ENCODE measurements around the gene MICAL2.
"Not testable (repeated sequence)": the region's sequence is repeated elsewhere in the genome, so short reads cannot be mapped to it uniquely, and the experiment has no call there.

Gene MICAL2

DNA sequence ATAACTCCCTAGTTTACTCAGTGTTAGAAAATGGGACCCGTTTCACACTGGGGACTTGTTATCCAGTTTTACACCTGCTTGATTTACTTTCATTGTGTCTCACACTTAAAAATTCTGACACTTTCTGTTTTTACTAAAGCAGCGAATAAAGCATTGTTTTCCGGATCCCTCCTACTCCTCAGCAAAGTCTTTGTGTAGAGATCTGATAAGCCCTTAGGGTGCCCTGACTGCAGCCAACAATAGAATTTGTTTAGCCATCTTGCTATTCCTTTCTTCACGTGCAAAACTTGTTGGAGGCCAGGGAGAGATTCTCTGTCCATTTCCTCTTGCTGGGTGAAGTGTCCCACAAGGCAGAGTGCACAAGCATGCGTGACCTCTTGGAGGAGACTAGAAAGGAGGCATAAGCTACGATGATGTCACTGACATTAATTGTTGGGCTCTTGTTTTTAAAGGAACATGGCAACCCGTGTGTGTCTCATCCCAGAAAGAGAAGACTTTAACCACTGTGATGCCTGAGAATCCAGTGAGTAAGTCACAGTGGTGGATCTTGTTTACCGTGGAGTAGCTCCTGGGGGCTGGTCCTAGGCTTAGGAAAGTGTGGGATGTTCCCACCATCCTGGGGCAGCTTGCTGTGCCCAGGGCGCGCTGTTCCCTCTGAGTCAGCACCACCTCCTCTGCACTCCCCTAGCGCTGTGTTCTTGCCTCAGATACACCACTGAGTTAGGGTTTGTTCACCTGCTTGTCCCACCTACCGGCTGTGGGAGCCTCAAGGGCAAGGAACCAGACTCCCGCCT lies 27.7 kb downstream of the MICAL2 start:
- DNase-seq = no peak

DNA sequence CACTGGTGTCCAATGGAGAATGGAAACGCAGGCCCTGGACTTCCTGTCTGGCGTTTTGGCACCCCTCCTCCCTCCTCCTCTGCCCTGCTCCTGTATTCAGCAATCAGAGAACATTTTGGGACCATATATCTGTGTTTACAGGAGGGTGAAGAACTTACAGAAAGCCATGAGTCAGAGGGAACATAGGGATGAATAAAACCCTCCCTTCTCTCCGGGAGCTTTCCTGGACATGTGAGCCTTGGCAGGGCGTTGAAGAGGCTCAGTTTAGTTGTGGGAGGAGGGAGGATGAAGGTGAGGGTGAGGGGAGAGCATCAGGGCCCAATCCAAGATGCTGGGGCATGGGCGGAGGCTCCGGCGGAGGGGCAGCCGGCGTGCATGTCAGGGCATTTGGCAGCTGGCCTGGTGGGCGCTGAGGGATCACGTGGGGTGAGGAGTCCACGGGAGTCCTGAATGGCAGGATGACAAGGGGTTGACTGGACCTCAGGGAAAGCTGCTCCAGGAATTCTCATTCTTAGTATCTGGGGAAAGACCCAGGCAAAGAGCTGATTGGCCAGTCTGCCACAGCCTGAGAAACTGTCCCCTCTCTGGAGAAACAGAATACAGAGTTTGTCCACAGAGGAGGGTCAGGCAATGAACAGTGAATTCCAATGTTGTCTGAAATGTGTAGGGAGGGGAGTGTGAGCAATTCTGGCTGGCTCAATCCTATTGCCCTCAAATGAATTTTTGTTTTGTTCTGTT lies 28.9 kb downstream of the MICAL2 start:
- no peak for DNase-seq

- no peak for DNase-seq
Observed at GRCh38 chr11:12140186-12140793, 29.9 kb downstream of the MICAL2 start.

DNA sequence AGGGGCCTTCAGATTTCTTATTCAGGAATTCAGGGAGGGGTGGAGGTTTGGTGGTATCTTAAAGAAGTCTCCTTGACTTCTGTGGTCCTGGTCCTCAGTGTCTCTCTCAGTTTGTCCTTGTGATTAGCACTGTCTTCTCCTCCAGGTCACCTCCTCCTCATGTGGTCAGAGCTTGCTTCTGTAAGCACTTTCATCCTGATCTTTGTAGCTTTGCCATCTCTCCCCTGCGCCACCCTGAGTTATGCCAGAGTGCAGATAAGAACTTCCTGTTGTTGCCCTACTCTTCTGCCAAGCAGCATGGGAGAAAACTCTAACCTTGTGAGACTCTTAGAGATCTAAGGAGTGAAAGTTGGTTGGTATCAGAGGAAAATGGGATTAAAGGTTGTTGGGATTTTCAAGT lies 30.9 kb downstream of the MICAL2 start:
- DNase-seq = peak; percentile 40

DNA sequence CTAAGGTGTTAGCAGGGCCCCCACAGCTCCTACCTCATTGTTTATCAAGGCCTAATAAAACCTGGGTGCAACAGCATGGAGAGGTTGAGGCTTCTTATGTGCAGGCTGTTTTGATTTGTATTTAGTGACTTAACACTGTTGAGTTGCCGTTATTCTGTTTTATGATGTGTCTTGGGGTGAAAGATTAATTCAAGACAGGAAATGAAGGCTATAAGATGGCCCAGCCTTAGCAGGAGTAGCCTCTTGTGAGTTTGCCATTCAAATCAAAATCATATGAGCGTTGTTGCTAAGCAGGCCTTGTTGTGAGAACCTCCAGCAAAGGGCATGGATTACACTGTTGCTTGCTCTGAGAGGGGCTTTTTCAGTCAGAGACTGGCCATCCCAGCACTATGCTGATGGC lies 31.8 kb downstream of the MICAL2 start:
- DNase-seq = no peak

- DNase-seq = no peak
Observed at GRCh38 chr11:12142909-12143308, 32.5 kb downstream of the MICAL2 start.

DNA sequence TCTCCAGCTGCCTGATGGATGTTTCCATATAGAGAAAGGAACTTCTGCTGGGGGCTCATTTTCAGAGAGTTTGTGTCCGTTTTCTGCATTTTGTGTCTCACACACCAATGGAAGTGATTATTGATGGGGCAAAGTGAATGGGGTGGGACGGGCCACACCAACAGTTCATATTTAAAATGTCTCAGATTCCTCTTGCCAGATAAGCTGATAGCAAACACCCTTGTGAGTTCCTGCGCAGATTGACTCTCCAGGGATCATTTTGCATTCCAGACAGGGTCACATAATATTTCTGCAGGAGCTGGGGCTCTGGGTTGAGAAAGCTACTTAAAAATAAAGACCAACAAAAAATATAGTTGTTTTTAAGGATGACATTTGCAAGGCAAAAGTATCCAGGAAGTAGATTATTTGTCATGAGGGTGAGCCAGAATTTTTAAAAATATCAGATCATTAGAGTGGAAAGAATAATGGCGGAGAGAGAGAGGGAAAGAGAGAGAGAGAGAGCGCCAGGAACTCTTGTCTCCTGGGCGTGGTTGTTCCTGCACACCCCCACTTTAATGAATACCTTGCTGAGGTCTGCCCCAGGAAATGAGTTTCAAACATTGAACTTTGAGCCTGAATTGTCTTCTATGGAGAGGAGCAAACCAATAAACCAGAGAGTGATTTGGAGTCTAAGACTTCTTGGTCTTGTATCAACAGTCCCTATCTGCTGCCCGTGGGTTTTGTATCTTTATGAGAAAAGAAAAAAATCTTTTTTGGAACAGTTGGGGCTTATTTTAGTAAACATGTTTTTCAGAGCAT lies 33.3 kb downstream of the MICAL2 start:
- DNase-seq = no peak

DNA sequence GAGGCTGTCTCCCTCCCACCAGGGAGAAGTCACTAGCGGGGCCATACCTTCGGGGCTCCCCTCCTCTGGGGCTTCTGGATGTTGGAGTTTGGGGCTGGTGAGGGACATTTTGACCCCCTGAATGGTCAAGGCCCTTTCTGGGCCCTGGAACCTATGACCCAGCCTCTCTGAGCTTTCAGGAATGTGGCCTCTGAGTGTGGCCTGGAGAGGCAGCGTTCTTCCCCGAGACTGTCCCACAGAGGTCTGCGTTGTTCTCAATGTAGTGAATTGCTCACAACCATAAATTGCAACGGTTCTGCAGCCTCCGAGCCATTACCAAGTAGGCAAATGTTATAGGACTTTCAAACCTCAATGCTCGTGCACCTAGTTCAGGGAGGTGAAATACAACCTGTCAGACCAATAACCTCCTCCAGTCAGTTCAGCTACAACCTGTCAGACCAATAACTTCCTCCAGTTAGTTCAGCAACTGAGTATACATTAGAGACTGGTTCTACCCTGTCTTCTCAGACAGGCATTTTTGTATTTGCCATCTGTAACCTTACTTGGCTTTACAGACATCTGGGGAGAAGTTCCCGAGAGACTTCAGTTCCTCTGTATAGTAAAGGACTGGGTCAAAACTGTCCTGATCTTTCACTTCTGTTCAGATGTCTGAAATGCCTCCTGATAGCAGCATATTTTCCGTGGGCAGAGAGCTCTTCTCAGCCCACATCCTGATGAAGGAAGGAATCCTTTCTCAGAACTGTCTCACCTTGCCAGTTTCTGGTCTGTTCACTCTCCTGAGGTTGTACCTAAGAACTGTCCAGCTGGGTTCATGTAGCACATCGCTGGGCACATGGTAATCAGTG lies 34.2 kb downstream of the MICAL2 start:
- DNase-seq = no peak

- not testable (repeated sequence) for DNase-seq
Observed at GRCh38 chr11:12146678-12147077, 36.3 kb downstream of the MICAL2 start.

DNA sequence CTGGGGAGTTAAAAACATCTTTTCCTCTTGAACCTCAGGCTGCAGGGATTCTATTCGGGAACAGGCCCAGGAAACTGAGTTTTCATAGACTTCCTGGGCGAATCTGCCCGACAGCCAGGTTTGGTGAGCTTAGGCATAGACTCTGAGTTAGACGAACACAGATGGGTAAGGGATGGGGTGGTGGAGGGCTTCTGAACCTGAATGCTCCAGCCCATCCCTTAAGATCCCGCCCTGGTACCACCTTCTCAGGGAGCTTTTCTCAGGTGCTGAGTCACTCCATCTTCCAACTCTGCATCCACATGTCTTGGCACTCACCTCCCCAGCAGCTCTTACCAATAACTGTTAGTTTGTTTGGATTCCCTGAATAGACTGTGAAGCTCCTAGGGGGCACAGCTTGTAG lies 37.4 kb downstream of the MICAL2 start:
- no peak for DNase-seq

DNA sequence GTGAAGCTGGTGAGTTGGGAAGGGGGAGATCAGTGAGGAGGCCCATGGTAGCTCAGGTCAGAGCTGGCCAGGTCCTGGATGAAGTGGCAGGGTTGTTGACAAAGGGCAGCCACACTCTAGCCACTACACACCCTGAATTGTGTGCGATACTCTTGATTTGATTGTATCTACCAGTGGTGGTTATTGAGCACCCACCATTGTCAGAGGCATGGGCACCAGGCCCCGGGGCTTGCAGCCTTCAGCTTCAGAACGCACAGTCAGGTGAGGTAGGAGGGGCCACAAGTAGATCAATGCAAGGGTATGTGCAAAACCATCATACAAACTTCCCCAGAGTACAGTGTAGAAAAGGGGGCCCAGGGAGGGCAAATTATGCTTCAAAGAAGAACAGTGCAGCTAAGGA lies 38.1 kb downstream of the MICAL2 start:
- no peak for DNase-seq

- no peak for DNase-seq
Observed at GRCh38 chr11:12148882-12149281, 38.5 kb downstream of the MICAL2 start.

DNA sequence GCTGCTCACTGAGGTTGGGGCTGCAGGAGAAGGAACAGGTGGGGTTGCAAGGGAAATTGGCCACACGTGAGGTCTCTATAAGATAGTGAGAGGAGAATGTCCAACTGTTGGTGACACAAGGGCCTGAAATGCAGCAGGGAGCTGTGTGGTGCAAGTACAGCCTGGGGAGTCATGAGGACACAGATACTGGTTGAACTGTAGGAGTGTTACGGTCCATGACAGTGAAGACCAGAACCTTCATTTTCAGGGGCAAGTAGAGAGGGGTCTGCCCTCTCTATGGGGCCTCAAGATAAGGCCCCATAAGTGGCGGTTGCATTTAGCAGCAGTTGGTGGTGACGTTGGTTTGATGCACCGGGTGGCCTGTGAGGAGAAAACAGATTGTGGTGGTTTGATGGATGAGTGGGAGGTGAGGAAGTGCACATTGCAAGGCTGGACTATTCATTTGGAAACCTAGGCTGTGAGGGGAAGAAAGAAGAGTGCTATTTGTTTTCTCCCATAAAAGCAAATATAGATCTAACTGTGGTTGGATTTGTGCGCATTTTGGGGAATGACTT lies 39.4 kb downstream of the MICAL2 start:
- no peak for DNase-seq

DNA sequence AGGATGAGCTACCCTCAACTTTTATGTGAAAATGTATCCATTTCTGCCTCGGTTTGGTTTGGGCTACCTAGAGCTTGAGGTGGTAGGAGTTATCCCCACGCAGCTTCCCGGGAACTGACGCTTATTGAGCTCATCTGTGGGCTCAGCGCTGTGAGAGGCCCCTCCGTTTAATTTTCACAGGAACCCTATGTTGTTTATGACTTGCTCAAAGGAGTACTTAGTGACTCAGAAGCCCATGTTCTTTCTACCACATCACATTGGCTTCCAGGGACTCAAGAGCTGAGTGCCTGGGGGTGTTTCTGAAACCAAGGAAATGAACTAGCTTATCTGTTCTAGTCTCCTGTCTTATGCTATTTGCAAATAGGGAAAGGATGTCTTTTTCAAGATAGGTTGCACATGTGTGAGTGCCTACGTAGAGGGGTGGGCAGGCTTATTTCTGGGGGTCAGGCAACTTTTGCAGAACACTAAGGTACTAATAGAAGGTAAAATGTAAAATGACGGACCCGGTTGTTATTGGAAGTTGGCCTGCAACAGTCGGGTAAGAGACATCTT lies 40.5 kb downstream of the MICAL2 start:
- DNase-seq = no peak

GRCh38 chr11:12152321-12152720 lies 41.9 kb downstream of the MICAL2 start:
- no peak for DNase-seq

GRCh38 chr11:12154871-12155668 lies 44.7 kb downstream of the MICAL2 start:
- no peak for DNase-seq

DNA sequence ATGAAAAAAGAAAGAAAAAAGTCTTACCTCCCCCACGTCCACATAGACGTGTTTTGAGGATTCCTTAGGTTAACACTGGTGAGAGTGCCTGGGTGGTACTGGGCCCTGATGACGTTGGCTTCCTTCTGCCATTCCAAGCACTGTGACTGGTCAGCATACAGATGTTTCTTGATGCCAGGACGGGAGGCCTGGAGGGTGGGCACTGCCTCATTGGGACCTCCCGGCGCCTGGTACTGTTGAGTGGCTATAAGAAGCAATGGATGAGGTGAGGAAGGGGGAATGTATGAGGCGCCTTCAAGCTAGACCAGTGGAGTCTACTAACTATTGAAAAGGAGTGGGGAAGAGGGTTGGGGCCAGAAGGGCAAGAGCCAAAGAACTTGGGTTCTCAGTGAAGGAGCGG lies 45.3 kb downstream of the MICAL2 start:
- DNase-seq = no peak

- DNase-seq = no peak
Observed at GRCh38 chr11:12156301-12157140, 46.1 kb downstream of the MICAL2 start.

- DNase-seq = peak; percentile 21
Observed at GRCh38 chr11:12157241-12157661, 46.9 kb downstream of the MICAL2 start.

DNA sequence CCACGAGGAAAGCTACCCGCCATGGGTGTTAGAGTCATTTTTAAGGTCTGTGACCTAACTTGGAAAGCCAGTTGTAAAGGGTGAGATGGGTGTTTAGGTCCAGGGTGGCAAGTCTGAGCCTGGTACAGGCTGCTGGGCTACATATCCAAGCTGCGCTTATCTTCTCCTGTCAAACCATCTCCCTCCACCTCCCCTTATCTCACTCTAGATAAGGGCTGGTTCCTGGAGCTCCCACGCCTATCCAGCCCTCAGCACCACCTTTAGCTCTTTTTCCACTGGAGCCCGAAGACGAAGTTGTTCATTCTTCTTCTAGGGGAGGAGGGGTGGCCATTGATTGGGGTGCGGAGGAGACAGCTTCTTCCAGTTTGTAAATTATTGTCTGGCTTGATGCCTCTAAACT lies 48.5 kb downstream of the MICAL2 start:
- DNase-seq = no peak

Measured in CD4-positive, alpha-beta T cell treated with Interleukin-17A for 4 hours (primary cell).